ENCODE data around the gene ELMO2. TPM values are rescaled to one million over a fixed set of nuclear protein-coding genes. Genes with fewer than 3 reads are reported as not detected.

The ELMO2 gene
- total RNA-seq, 1 donor from 2014 or later = 30.0 TPM

GRCh38 chr20:46332373-46333160 lies 73.8 kb downstream of the ELMO2 start:
- no peak for ATAC-seq

- ATAC-seq = no peak
Observed at GRCh38 chr20:46331611-46332361, 74.6 kb downstream of the ELMO2 start.

- ATAC-seq = no peak
Observed at GRCh38 chr20:46330831-46331371, 75.5 kb downstream of the ELMO2 start.

- ATAC-seq = no peak
Observed at GRCh38 chr20:46330072-46330763, 76.2 kb downstream of the ELMO2 start.

- ATAC-seq = no peak
Observed at GRCh38 chr20:46328200-46328882, 78.1 kb downstream of the ELMO2 start.

GRCh38 chr20:46327557-46327956 lies 78.9 kb downstream of the ELMO2 start:
- ATAC-seq = no peak

- ATAC-seq = no peak
Observed at GRCh38 chr20:46325789-46326188, 80.6 kb downstream of the ELMO2 start.

GRCh38 chr20:46324960-46325703 lies 81.3 kb downstream of the ELMO2 start:
- no peak for ATAC-seq

- ATAC-seq = no peak
Observed at GRCh38 chr20:46324379-46324778, 82.0 kb downstream of the ELMO2 start.

GRCh38 chr20:46323557-46323956 lies 82.9 kb downstream of the ELMO2 start:
- ATAC-seq = peak; percentile 53

- no peak for ATAC-seq
Observed at GRCh38 chr20:46322641-46323040, 83.8 kb downstream of the ELMO2 start.

- no peak for ATAC-seq
Observed at GRCh38 chr20:46317685-46318177, 88.7 kb downstream of the ELMO2 start.

GRCh38 chr20:46316984-46317684 lies 89.3 kb downstream of the ELMO2 start:
- ATAC-seq = no peak

Other genes with a start within 250 kb of the ELMO2 start
- gene CDH22, start 98.1 kb downstream of the ELMO2 start, total RNA-seq = 0.40 TPM
- 2.0 TPM for gene ZNF334, start 106.9 kb upstream of the ELMO2 start, total RNA-seq
- not detected for gene OCSTAMP, start 144.0 kb upstream of the ELMO2 start, total RNA-seq
- 0.92 TPM for gene SLC13A3, start 244.8 kb upstream of the ELMO2 start, total RNA-seq